GM12878 (cell line): ENCODE results near the gene ZSWIM5. TPM values are rescaled to one million over a fixed set of nuclear protein-coding genes. Genes with fewer than 3 reads are reported as not detected.

Experiments
- ATAC-seq: fragments of 200-7000 bp; cut with Tn5 transposase; 3 replicates; pipeline ENCODE4 v1.9.1; 2020; ENCODE audit warnings: mild to moderate bottlenecking, moderate library complexity
- BruUV-seq: library from RNA; stranded (reverse); fragments of 400-500 nt; replicated peaks from 2 replicates; lab custom pipeline; 2021; lab: Mats Ljungman, UMichigan
- CTCF ChIA-PET: fragments of 300-600 bp; sonication (Branson Sonifier 250); formaldehyde crosslinking; extraction: SDS; loops from one replicate; lab custom pipeline; 2021; ENCODE audit warnings: inconsistent platforms; lab: Yijun Ruan, JAX
- POLR2A ChIA-PET: fragments of 350-600 bp; formaldehyde crosslinking; extraction: SDS; loops from one replicate; lab custom pipeline; 2021; ENCODE audit warnings: inconsistent platforms; lab: Charles Lee
- RAD21 ChIA-PET: fragments of 300-600 bp; sonication (Branson Sonifier 250); formaldehyde crosslinking; loops from one replicate; lab custom pipeline; 2023; ENCODE audit warnings: antibody characterized with exemption; ENCODE audit not compliant: unreplicated experiment; lab: Charles Lee
- SMC1A ChIA-PET: fragments of 300-600 bp; sonication (Branson Sonifier 250); formaldehyde crosslinking; loops from one replicate; lab custom pipeline; 2023; ENCODE audit not compliant: unreplicated experiment, uncharacterized antibody; lab: Charles Lee
- DNase-seq: peaks from one replicate; pipeline ENCODE4 v3.0.0-alpha.2; 2011; ENCODE audit warnings: low read depth, low spot score
- FAIRE-seq: peaks from 3 replicates; lab custom pipeline; 2011; peaks lifted over from hg19 to GRCh38; lab: Jason Lieb, UNC
- H2AFZ ChIP-seq: 2 replicates; pipeline ENCODE4 v1.6.0; 2011; ENCODE audit warnings: low read depth, low read length, control low read depth; ENCODE audit not compliant: control insufficient read depth
- H3K27ac ChIP-seq: 2 replicates; pipeline ENCODE4 v1.5.1; 2011; ENCODE audit warnings: control low read depth; ENCODE audit not compliant: control insufficient read depth, insufficient read depth
- H3K27me3 ChIP-seq, 2 experiments: replicated peaks in 1 of 2; 2 replicates each; pipeline versions ENCODE4 v1.6.0 to v1.6.1; 2011; ENCODE audit warnings: low read length in 1 of 2; ENCODE audit not compliant: control insufficient read depth in 2 of 2, insufficient read depth in 2 of 2
- H3K36me3 ChIP-seq, 2 experiments: 2 replicates each; pipeline ENCODE4 v1.5.1; 2011; ENCODE audit warnings: low read length in 1 of 2; ENCODE audit not compliant: control insufficient read depth in 2 of 2, insufficient read depth in 2 of 2
- H3K4me1 ChIP-seq: 2 replicates; pipeline ENCODE4 v1.6.1; 2011; ENCODE audit warnings: mild to moderate bottlenecking, low read length, moderate library complexity, mixed read lengths; ENCODE audit not compliant: control insufficient read depth, insufficient read depth
- H3K4me2 ChIP-seq: 2 replicates; pipeline ENCODE4 v1.6.0; 2011; ENCODE audit warnings: control low read depth; ENCODE audit not compliant: control insufficient read depth, insufficient read depth
- H3K4me3 ChIP-seq: fragments of 200-600 bp; sonication (generic); 2 replicates; pipeline ENCODE4 v1.5.1; 2016
- H3K79me2 ChIP-seq: 2 replicates; pipeline ENCODE4 v1.6.0; 2011; ENCODE audit warnings: low read length; ENCODE audit not compliant: control insufficient read depth, insufficient read depth
- H3K9ac ChIP-seq: 2 replicates; pipeline ENCODE4 v1.8.0; 2011; ENCODE audit warnings: low read length, control low read depth, mixed read lengths; ENCODE audit not compliant: control insufficient read depth, insufficient read depth
- H3K9me3 ChIP-seq: replicated peaks from 3 replicates; pipeline ENCODE4 v1.5.1; 2011; ENCODE audit warnings: mild to moderate bottlenecking, low read length; ENCODE audit not compliant: control insufficient read depth, insufficient read depth
- H4K20me1 ChIP-seq: 2 replicates; pipeline ENCODE4 v1.6.0; 2011; ENCODE audit not compliant: control insufficient read depth, insufficient read depth
- BACH1 ChIP-seq: fragments of 450-650 bp; IDR thresholded peaks from 2 replicates; pipeline ENCODE4 v1.6.1; 2017; ENCODE audit warnings: mild to moderate bottlenecking, borderline replicate concordance
- BCL11A ChIP-seq: IDR thresholded peaks from 2 replicates; pipeline ENCODE4 v1.6.1; 2011; ENCODE audit warnings: low read depth, low read length
- BRCA1 ChIP-seq: IDR thresholded peaks from 2 replicates; pipeline ENCODE4 v1.6.1; 2011; ENCODE audit warnings: low read depth, low read length, improper control_type of control experiment
- CBFB ChIP-seq: IDR thresholded peaks from 2 replicates; pipeline ENCODE4 v1.6.1; 2016; ENCODE audit warnings: antibody characterized with exemption, low read depth
- CEBPB ChIP-seq, 2 experiments: fragments of 150-350 bp in 1 of 2; IDR thresholded peaks; 2 replicates each; pipeline ENCODE4 v1.6.1; 2012 to 2014; ENCODE audit warnings: low read depth in 2 of 2, low read length in 2 of 2, borderline replicate concordance in 1 of 2, inconsistent platforms in 1 of 2
- MTA3 ChIP-seq: IDR thresholded peaks from 2 replicates; pipeline ENCODE4 v1.6.1; 2012; ENCODE audit warnings: low read length, inconsistent platforms, borderline replicate concordance
- MXI1 ChIP-seq: fragments of 150-350 bp; IDR thresholded peaks from 2 replicates; pipeline ENCODE4 v1.6.1; 2011; ENCODE audit warnings: low read depth, mild to moderate bottlenecking, inconsistent platforms, low read length, improper control_type of control experiment
- NR2C1 ChIP-seq: fragments of 450-650 bp; IDR thresholded peaks from 2 replicates; pipeline ENCODE4 v1.6.1; 2017; ENCODE audit warnings: antibody characterized with exemption, mild to moderate bottlenecking, moderate library complexity
- POLR2A ChIP-seq: IDR thresholded peaks from 2 replicates; pipeline ENCODE4 v1.6.1; 2011; ENCODE audit warnings: low read depth, mild to moderate bottlenecking, low read length
- RUNX3 ChIP-seq: IDR thresholded peaks from 2 replicates; pipeline ENCODE4 v1.6.1; 2012; ENCODE audit warnings: low read length, inconsistent platforms
- SIN3A ChIP-seq: IDR thresholded peaks from 2 replicates; pipeline ENCODE4 v1.6.1; 2012; ENCODE audit warnings: low read depth, low read length, improper control_type of control experiment
- SIX5 ChIP-seq: IDR thresholded peaks from 2 replicates; pipeline ENCODE4 v1.6.1; 2011; ENCODE audit warnings: mild to moderate bottlenecking, low read depth, low read length, moderate library complexity; ENCODE audit not compliant: severe bottlenecking
- SPI1 ChIP-seq: IDR thresholded peaks from 2 replicates; pipeline ENCODE4 v1.6.1; 2011; ENCODE audit warnings: low read depth, mild to moderate bottlenecking, low read length, moderate library complexity, borderline replicate concordance; ENCODE audit not compliant: insufficient read depth
- WRNIP1 ChIP-seq: IDR thresholded peaks from 2 replicates; pipeline ENCODE4 v1.6.1; 2011; ENCODE audit warnings: low read depth, low read length, improper control_type of control experiment, borderline replicate concordance
- WGBS: methylation state at CpG from one replicate; pipeline ENCODE4 v1.1.6; 2016; ENCODE audit warnings: low lambda C conversion rate; ENCODE audit not compliant: insufficient replicate concordance, insufficient coverage; ENCODE audit errors: missing lambda C conversion rate; 5-methylcytosine and 5-hydroxymethylcytosine counted together
- in situ Hi-C: fragments of 300-500 bp; cut with MboI; formaldehyde crosslinking; loops from 9 replicates; pipeline ENCODE4 v1.14.3; 2018; ENCODE audit warnings: mixed read lengths
- intact Hi-C: fragments of 100-400 bp; cut with micrococcal nuclease; formaldehyde crosslinking; loops from one replicate; pipeline ENCODE4 v1.14.2; 2022; ENCODE audit not compliant: unreplicated experiment
- polyA plus RNA-seq, 11 experiments: library from polyadenylated mRNA; depleted of rRNA in 4 of 11; unstranded in 6 of 11; stranded (reverse) in 5 of 11; fragments of >200 nt; fragmentation: Nextera tagmentation in 4 of 11; fragmentation: Illumina TruSeq in 1 of 11; extraction: Ambion mirVana in 4 of 11; extraction: Trizol in 1 of 11; gene quantifications; 1 replicate in 1 of 11; 2 replicates in 10 of 11; pipeline versions ENCODE4 v1.2.1 to v1.2.3, GENCODE V29; 2011 to 2016; ENCODE audit warnings: inconsistent platforms in 2 of 11, missing spikeins in 2 of 11, low read depth in 1 of 11
- total RNA-seq, 4 experiments: library from RNA; depleted of rRNA in 3 of 4; stranded (reverse); fragments of >200 nt in 3 of 4; fragmentation: Illumina TruSeq in 1 of 4; extraction: Trizol in 1 of 4; gene quantifications; 2 replicates each; pipeline versions ENCODE4 v1.2.1 to v1.2.3, GENCODE V29; 2013 to 2021
- TF ChIP-seq, protein P1 (sequence below): fragments of 450-650 bp; IDR thresholded peaks from 2 replicates; pipeline ENCODE4 v1.6.1; 2017; ENCODE audit warnings: mild to moderate bottlenecking
- TF ChIP-seq, protein P2 (sequence below): fragments of 150-350 bp; IDR thresholded peaks from 2 replicates; pipeline ENCODE4 v1.6.1; 2016; ENCODE audit warnings: low read depth, low read length
- TF ChIP-seq, protein P3 (sequence below): IDR thresholded peaks from 2 replicates; pipeline ENCODE4 v1.6.1; 2011; ENCODE audit warnings: borderline replicate concordance, low read depth, mild to moderate bottlenecking, moderate library complexity, low read length; ENCODE audit not compliant: insufficient read depth, poor library complexity, severe bottlenecking

Gene ZSWIM5
- total and polyA plus RNA-seq, 10 of the 15 experiments (the other 5 are each of a cell fraction or from before 2014, with no cell fraction given), result 0.07 to 0.97 (median 0.34) TPM; not detected in 1

DNA sequence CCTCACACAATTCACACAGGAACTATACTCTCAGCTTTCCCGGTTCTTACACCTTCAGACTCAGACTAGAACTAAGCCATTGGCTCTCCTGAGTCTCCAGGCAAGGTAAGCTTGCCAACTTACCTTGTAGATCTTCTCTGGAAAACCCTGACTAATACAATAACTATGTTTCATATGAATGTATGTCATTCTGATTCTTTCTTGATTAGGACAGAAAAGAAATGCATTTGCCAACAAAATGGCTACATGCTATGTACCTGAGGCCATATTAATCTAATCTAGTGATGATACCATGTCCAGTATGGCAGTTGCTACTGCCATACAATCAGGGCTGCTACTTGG, 9.8 kb upstream of the ZSWIM5 start:
- ATAC-seq (no peak), DNase-seq (no peak), FAIRE-seq (no peak)
- SMC1A ChIA-PET, result no interaction called here
- Histone ChIP-seq H3K4me1 (no peaks in the 10 kb centered on the region), H3K27ac (no peak overlapping the region), H3K9me3 (no peaks in the 10 kb centered on the region), H2AFZ (no peak overlapping the region), H3K4me3 (no peak overlapping the region), H4K20me1 (no peaks in the 10 kb centered on the region), H3K27me3 (no peaks in the 10 kb centered on the region; a peak in 2 of 4 replicates), H3K4me2 (no peak overlapping the region), H3K79me2 (no peaks in the 10 kb centered on the region), H3K9ac (no peak overlapping the region), H3K36me3 (no peaks in the 10 kb centered on the region)
- 0% methylated on average over 1 of the region's 1 CpG for WGBS
- CTCF ChIA-PET, result no interaction called here
- intact Hi-C loops, result no loop called here
- TF ChIP-seq, protein P1, sequence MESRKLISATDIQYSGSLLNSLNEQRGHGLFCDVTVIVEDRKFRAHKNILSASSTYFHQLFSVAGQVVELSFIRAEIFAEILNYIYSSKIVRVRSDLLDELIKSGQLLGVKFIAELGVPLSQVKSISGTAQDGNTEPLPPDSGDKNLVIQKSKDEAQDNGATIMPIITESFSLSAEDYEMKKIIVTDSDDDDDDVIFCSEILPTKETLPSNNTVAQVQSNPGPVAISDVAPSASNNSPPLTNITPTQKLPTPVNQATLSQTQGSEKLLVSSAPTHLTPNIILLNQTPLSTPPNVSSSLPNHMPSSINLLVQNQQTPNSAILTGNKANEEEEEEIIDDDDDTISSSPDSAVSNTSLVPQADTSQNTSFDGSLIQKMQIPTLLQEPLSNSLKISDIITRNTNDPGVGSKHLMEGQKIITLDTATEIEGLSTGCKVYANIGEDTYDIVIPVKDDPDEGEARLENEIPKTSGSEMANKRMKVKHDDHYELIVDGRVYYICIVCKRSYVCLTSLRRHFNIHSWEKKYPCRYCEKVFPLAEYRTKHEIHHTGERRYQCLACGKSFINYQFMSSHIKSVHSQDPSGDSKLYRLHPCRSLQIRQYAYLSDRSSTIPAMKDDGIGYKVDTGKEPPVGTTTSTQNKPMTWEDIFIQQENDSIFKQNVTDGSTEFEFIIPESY, result no peak
- no peak for TF ChIP-seq POLR2A
- TF ChIP-seq SPI1, result no peak
- TF ChIP-seq, protein P2, sequence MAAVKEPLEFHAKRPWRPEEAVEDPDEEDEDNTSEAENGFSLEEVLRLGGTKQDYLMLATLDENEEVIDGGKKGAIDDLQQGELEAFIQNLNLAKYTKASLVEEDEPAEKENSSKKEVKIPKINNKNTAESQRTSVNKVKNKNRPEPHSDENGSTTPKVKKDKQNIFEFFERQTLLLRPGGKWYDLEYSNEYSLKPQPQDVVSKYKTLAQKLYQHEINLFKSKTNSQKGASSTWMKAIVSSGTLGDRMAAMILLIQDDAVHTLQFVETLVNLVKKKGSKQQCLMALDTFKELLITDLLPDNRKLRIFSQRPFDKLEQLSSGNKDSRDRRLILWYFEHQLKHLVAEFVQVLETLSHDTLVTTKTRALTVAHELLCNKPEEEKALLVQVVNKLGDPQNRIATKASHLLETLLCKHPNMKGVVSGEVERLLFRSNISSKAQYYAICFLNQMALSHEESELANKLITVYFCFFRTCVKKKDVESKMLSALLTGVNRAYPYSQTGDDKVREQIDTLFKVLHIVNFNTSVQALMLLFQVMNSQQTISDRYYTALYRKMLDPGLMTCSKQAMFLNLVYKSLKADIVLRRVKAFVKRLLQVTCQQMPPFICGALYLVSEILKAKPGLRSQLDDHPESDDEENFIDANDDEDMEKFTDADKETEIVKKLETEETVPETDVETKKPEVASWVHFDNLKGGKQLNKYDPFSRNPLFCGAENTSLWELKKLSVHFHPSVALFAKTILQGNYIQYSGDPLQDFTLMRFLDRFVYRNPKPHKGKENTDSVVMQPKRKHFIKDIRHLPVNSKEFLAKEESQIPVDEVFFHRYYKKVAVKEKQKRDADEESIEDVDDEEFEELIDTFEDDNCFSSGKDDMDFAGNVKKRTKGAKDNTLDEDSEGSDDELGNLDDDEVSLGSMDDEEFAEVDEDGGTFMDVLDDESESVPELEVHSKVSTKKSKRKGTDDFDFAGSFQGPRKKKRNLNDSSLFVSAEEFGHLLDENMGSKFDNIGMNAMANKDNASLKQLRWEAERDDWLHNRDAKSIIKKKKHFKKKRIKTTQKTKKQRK, result no peak
- no peak for TF ChIP-seq SIN3A
- TF ChIP-seq BCL11A, result no peak
- no peak for TF ChIP-seq RUNX3
- no peak for TF ChIP-seq SIX5
- TF ChIP-seq, protein P3, sequence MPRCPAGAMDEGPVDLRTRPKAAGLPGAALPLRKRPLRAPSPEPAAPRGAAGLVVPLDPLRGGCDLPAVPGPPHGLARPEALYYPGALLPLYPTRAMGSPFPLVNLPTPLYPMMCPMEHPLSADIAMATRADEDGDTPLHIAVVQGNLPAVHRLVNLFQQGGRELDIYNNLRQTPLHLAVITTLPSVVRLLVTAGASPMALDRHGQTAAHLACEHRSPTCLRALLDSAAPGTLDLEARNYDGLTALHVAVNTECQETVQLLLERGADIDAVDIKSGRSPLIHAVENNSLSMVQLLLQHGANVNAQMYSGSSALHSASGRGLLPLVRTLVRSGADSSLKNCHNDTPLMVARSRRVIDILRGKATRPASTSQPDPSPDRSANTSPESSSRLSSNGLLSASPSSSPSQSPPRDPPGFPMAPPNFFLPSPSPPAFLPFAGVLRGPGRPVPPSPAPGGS, result no peak
- TF ChIP-seq MXI1, result no peak
- TF ChIP-seq CBFB, result no peak
- no peak for TF ChIP-seq BRCA1
- TF ChIP-seq CEBPB (IDR thresholded peaks at IDR 0.05; ENCODE audit: borderline replicate concordance in 1 of 2, low read depth in 2 of 2, low read length in 2 of 2), result no peak
- no peak for TF ChIP-seq NR2C1
- no peak for TF ChIP-seq MTA3
- TF ChIP-seq WRNIP1, result no peak
- no peak for TF ChIP-seq BACH1
- BruUV-seq, result no TSS peak
- POLR2A ChIA-PET, result no interaction called here
- RAD21 ChIA-PET, result no interaction called here
- in situ Hi-C loops, result no loop called here
